ENCODE results near the gene NTM.
"Not testable (repeated sequence)": the region's sequence is repeated elsewhere in the genome, so short reads cannot be mapped to it uniquely, and the experiment has no call there.

Gene NTM

DNA sequence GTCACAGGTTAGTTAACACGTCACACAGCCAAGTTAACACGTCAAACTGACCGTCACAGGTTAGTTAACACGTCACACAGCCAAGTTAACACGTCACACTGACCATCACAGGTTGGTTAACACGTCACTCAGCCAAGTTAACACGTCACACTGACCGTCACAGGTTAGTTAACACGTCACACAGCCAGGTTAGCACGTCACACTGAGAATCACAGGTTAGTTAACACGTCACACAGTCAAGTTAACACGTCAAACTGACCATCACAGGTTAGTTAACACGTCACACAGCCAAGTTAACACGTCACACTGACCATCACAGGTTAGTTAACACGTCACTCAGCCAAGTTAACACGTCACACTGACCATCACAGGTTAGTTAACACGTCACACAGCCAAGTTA lies 700.5 kb downstream of the NTM start:
- DNase-seq = not testable (repeated sequence)

DNA sequence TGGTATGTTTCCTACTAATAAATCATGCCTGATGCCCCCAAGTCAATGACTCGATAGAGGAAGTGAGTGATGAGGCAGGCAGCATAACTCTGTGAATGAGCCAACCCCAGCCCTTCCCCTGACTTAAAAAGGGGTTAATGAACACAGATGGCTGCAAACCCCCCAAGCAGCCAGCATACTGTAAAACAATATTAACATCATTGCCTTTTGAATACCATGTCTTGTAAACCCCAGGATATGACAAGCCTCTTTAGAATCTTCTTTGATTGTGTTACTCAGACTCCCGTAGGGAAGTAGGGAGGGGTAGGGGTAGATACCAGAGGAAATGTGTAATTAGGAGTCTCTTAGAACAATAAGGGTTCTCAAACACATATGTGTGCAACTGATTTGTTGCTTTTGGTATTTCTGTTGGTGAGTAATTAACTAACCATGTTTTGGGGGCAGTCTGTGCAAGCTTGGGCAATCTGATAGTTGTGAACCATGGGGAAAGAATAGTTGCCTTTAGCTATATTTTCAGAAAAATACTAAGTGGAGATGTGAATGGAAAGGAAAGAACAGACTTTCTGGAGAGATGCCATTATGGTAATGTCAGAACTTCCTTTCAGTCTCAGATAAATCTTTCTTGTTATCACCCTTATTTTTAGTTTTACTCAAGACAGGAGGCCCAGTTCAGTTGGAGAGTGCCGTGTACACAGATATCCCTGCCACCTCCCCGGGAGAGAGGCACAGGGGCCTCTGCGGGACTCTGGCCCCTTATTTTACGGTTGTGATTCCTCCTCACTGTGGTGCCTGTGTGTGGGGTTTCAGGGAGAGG lies 701.8 kb downstream of the NTM start:
- DNase-seq = no peak

- no peak for DNase-seq
These were observed 702.4 kb downstream of the NTM start for GRCh38 chr11:132072858-132073211.

GRCh38 chr11:132073787-132074186 lies 703.4 kb downstream of the NTM start:
- DNase-seq = no peak

GRCh38 chr11:132075447-132075846 lies 705.0 kb downstream of the NTM start:
- no peak for DNase-seq

- no peak for DNase-seq
These were observed 707.0 kb downstream of the NTM start for GRCh38 chr11:132077416-132077815.

DNA sequence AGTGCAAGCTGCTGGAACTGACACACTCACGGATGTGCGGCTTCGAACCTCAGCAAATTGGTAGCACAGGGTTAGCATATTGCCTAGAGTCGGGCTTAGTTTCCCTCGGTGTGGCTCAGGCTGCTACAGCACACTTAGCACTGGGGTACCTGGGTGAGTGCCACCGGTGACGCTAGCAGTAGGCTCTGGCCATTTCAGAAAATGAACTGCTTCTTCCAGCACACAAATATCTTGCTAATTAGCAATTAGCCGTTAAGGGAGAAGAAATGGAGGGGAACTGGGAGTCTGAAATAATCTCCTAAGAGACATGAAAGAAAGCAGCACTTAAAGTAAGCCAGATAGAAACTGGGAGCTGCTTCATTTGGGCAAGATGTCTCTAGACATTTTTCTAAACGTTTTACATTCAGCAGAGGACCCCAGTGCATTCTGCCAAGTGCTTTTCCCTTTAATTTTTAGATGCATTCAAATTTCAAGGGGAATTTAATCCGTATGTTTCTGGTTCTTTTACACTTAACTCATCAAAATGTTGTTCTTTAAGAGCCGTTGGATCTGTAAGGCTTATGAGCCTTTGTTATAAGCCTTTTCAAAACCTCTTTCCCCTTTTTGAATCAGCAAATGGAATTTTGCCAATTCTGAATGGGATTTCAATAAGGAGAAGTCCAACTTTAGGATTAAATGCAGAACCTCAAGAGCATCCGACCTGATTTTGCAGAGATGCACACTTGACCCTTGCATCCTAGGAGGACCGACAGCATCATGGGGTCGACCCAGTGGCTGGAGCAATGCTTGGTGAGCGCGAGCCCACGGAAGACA lies 708.1 kb downstream of the NTM start:
- DNase-seq = no peak

DNA sequence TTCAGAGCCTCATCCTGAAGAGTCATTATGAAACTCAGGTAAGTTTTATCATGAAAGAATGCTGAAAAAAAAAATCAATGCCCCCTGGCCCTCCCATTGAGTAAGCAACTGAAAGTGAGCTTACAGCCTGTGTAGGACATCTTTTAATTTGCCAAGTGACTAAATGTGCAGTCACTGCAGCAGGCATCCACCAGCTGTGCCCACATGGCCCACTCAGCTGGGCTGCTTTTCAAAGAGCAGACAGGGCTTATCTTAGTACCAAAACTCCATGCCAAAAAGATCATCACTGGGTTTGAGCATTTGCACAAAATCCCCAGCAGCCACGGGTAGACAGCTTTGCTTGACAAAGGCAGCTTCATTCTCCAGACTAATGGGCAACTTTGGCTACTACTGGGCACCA lies 709.7 kb downstream of the NTM start:
- no peak for DNase-seq

DNA sequence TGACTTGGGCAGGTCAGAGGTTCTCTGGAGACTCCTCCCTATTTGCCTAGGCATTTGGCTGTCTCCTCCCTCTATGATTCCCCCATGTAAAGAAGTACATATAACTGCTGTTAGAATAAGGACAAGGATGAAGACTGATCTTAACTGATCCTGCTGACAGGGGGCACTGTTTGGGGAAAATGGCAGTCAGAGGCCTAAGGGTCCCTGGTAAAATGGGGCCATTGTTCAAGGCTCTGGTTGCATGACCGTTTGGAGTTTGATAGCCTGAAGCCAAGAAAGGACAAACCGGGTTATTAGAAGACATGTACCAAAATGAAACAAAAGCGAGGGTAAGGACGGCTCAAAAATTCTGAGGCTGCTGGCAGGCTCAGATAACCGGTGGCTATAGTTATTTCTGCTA lies 712.2 kb downstream of the NTM start:
- no peak for DNase-seq

DNA sequence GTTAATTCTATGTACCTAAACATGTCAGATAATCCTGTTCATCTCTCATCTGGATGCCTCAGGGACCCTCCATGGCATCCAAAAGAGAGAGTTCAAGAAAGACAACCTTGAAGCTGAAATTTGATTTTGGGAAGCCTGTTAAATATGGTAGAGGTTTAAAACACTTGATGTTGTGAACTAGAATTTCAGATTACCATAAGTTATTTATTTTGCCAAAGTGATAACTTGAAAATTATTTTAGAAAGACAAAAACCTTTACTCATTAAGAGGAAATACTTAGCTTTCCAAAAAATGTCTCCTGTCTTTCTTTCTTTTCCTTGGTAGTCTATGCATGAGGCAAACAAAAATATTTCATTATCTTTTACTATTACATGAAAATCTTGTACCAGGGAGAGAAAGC lies 714.0 kb downstream of the NTM start:
- no peak for DNase-seq

DNA sequence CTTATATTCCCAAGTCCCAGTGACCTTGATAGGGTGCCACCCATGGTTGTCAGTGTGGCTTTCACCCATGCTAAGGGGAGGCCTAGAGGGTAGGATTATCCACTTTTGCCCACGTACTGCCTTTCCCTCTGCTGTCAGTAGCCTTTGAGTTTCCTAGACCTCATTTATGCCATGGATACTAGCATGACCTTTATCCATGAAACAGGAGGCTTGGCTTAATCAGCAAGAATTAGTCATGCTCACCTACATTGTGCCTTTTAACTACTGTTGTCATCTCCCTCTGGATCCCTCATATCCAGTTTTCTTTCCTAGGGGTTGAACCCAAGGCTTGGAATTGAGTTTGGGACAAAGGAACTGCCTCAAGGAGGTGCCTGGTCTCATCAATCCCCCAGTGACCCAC lies 716.7 kb downstream of the NTM start:
- DNase-seq = no peak

DNA sequence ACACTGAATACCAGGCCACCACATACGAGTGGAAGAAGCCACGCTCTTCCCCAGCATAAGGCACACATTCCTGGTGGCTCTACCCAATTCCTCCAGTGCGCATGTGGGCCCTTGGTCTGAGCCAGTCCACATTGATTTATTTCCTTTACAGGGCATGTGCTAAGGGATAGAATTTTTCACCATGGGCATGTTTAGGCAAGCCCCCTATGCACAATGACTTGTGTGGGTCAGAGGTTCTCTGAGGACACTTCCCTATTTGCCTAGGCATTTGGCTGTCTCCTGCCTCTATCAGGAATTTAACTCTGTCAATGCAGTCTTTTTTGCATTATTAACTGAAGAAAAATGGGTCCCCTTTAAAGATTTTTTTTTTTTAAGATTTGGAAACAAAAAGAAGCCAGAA lies 718.1 kb downstream of the NTM start:
- DNase-seq = no peak

DNA sequence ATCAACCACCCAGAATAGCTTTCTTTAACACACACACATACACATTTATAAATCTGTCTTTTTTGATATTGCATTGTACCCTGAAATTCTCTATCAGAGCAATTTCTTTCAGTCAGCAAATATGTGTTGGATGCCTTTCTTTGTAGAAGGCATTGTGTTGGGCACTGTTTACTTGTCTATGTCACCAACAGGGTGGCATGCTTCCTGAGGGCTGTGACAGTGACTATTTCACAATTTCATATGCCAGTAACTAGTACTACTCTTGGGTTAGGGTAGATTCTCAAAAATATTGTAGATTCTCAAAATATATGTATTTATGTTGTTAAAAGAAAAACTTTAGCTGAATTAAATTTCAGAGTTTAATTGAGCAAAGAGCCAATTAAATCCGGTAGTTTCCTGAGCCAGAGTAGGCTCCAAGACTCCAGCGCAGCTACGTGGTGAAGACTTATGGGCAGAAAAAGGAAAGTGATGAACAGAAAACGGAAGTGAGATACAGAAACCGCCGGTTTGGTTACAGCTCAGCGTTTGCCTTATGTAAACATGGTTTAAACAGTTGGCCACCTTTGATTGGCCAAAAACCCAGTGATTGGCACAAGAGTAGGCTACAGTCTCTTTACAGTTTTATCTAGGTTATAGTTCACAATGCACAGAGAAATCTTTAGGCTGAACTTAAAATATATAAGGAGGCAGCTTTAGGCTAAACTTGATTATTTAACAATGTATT lies 723.3 kb downstream of the NTM start:
- DNase-seq = no peak

GRCh38 chr11:132094598-132094997 lies 724.2 kb downstream of the NTM start:
- no peak for DNase-seq

- DNase-seq = no peak
These were observed 725.1 kb downstream of the NTM start for GRCh38 chr11:132095230-132096131.

DNA sequence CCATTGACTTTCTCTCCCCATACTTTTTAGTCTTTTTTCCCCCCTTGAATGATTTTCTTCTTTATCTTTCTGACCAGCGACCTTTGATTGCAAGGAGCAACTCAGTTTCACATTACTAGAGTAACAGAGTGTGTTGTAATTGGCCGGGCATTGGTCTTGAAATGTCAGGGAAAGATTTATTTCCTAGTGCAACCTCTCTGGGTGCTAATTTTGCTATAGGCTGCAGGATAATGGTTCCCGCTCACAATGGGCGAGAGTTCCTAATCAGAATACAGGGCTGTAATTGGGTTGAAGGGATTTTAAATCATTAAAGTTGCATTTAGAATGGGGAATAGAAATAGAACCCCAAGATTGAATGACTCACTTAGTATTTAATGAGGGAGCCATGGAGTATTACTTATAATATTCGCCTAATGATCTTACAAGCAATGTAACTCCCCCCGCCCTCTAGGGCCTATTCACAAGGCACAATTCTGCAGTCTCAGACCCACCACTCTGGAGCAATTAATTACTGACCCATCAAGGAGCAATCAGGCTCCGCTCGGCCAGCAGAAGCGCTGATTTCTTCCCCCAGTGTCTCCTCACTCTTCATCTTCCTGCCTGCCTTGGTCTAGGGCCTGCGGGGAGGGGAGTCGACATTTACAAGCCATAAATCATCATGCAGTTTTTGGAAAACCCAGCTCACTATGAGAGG lies 725.9 kb downstream of the NTM start:
- DNase-seq = no peak

DNA sequence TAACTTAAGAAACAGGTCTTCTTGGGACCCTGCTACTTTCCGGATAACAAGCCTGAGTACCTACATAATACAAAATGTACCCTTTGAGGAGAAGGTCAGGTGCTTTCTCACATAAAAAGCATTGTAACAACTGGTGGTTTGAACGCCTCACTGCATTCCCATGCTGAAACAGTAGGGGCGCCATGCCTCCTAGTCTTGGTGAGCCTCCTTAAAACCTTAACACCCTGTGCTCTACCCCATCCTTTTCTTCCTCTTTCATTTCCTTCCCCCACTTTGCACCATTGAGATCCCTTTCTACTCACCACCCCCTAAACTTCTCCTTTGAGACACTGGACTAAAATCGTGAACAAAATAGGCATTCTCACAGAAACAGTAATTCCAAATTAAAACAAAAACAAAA lies 729.3 kb downstream of the NTM start:
- DNase-seq = no peak

- DNase-seq = no peak
These were observed 730.2 kb downstream of the NTM start for GRCh38 chr11:132100583-132100982.

GRCh38 chr11:132101881-132102280 lies 731.5 kb downstream of the NTM start:
- no peak for DNase-seq

DNA sequence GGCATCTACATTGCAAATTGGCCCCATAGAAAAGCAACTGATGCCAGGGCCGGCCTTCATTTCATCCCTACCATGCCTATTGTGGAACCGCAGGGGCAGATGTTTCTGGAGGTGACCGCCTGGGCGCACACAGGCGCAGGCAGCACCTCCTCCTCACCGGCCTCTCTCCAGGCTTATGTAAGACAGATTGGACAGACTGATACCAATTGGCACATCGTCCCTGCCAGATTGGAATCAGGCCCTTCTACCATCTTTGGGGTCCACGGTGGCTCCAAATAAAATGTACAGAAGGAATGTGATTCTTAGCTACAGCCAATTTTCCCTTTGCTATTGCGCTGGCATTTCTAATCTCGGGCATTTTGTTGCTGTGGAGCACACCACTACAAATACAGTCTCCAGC lies 732.6 kb downstream of the NTM start:
- no peak for DNase-seq

GRCh38 chr11:132106096-132106982 lies 735.9 kb downstream of the NTM start:
- DNase-seq = no peak

All from DMS 273 treated with DMSO at 0.1 percent for 48 hours (cell line).